ENCODE data around the gene HYI.

Gene HYI

DNA sequence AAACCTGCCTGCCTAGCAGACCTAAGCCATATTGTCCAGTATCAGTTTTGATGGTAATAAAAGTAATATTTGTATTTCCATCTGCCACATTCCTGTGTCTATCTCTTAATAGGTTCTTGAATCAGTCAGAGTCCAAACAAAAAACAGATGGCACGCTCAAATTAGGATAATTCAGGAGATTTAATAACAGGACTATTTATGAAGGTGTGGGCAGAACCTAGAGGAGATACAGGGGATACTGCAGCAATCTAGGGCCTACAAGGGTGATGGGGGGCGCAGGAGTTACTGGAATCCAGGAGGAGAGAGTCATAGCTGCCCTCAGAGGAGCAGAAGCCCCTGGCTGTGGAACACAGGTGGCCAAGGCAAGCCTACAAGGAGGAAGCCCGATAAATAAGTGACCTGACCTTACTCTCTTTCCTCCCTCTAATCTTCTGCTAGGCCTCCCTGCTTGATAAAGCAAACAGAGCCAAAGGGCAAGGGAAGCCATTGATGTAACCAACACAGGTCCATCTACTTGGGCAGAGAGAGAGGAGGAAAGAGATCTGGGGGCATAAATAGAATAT is 11.9 kb upstream of the HYI start:
- Histone ChIP-seq H3K4me2 (ENCODE audit: insufficient read depth, low read length, poor library complexity, severe bottlenecking) (no peak overlapping the region), H3K4ac (ENCODE audit: low read length) (no peak overlapping the region), H4K8ac (ENCODE audit: low read depth, low read length) (no peak overlapping the region), H3K18ac (ENCODE audit: low read length) (no peak overlapping the region), H2BK12ac (ENCODE audit: low read length) (no peak overlapping the region), H3K79me1 (ENCODE audit: low read depth, low read length) (no peaks in the 10 kb centered on the region), H3K23ac (ENCODE audit: low read depth, low read length, poor library complexity) (no peak overlapping the region), H3K9me3 (replicated peaks in 1 of 2; ENCODE audit: control insufficient read depth in 2 of 2, insufficient read depth in 1 of 2, low read depth in 1 of 2, low read length in 2 of 2) (peaks cover 2 to 3% of the 10 kb centered on the region in 2 donors), H2AK5ac (ENCODE audit: low read depth, low read length) (no peak overlapping the region), H3K27me3 (ENCODE audit: control insufficient read depth in 3 of 3, insufficient read depth in 3 of 3, low read depth in 1 of 3, low read length in 3 of 3) (no peaks in the 10 kb centered on the region), H3K9ac (ENCODE audit: low read depth, low read length, poor library complexity) (no peak overlapping the region), H3K27ac (replicated peaks; ENCODE audit: low read length) (no peak overlapping the region), H2BK15ac (ENCODE audit: low read length) (no peak overlapping the region), H2BK5ac (ENCODE audit: low read length) (no peak overlapping the region), H3K36me3 (replicated peaks in 1 of 2; ENCODE audit: control insufficient read depth in 2 of 2, insufficient read depth in 2 of 2, low read length in 2 of 2) (no peaks in the 10 kb centered on the region), H3K4me3 (ENCODE audit: low read length in 2 of 2) (no peak overlapping the region), H2AFZ (ENCODE audit: low read length) (no peak overlapping the region), H3K4me1 (ENCODE audit: control insufficient read depth in 2 of 2, insufficient read depth in 1 of 2, low read depth in 1 of 2, low read length in 2 of 2) (no peaks in the 10 kb centered on the region), H4K91ac (ENCODE audit: low read depth, low read length, poor library complexity) (no peak overlapping the region), H2BK120ac (ENCODE audit: low read depth, low read length) (no peak overlapping the region), H3K14ac (ENCODE audit: low read length) (no peak overlapping the region)
- no CpG with 5 or more reads among the region's 3 CpGs for WGBS, 2 donors (ENCODE audit: extremely low coverage in 2 of 2, insufficient read length in 2 of 2, insufficient replicate concordance in 1 of 2)
- DNase-seq (ENCODE audit: low spot score), result no peak

DNA sequence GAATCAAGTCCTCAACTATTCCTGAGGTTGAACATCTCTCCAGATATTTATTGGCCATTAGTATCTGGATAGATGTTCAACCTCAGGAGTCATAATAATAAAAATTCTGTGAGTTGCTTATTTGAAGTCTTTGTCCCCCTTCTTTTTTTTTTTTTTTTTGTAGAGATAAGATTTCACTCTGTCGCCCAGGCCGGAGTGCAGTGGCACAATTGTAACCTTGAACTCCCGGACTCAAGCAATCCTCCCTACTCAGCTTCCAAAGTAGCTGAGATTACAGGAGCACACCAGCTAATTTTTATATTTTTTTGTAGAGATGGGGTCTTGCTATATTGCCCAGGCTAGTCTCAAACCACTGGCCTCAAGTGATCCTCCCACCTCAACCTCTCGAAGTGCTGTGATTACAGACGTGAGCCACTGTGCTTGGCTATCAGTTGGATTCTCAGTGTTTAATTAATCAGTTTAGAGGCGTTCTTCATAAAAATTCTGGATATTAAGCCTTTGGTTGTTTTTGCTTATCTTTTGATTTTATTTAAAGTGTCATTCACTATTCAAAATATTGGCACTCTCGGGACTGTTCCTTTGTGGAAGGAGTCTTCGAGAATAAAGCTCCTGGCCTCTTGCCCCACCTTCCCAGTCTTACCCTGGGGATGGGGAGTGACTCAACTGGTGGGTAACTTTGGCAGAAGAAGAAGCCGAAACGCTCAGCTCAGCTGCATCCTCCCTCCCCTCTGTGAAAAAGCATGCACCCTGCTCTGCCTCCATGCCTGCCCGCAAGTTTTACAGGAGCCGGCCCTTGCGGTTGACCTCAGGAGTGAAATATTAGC is 11.2 kb upstream of the HYI start:
- no peak overlapping the region for H4K8ac ChIP-seq (ENCODE audit: low read depth, low read length)
- H3K4ac ChIP-seq (ENCODE audit: low read length), result no peak overlapping the region
- no peak overlapping the region for H2BK5ac ChIP-seq (ENCODE audit: low read length)
- no peaks in the 10 kb centered on the region for H3K4me1 ChIP-seq (ENCODE audit: control insufficient read depth in 2 of 2, insufficient read depth in 1 of 2, low read depth in 1 of 2, low read length in 2 of 2)
- no peaks in the 10 kb centered on the region for H3K27me3 ChIP-seq (ENCODE audit: control insufficient read depth in 3 of 3, insufficient read depth in 3 of 3, low read depth in 1 of 3, low read length in 3 of 3)
- H3K23ac ChIP-seq (ENCODE audit: low read depth, low read length, poor library complexity), result no peak overlapping the region
- H3K27ac ChIP-seq (replicated peaks; ENCODE audit: low read length), result no peak overlapping the region
- no peak overlapping the region for H3K18ac ChIP-seq (ENCODE audit: low read length)
- H2BK15ac ChIP-seq (ENCODE audit: low read length), result no peak overlapping the region
- H2BK120ac ChIP-seq (ENCODE audit: low read depth, low read length), result no peak overlapping the region
- DNase-seq (ENCODE audit: low spot score), result no peak
- H3K79me1 ChIP-seq (ENCODE audit: low read depth, low read length), result no peaks in the 10 kb centered on the region
- H2BK12ac ChIP-seq (ENCODE audit: low read length), result no peak overlapping the region
- no peak overlapping the region for H4K91ac ChIP-seq (ENCODE audit: low read depth, low read length, poor library complexity)
- no peak overlapping the region for H3K9ac ChIP-seq (ENCODE audit: low read depth, low read length, poor library complexity)
- H2AFZ ChIP-seq (ENCODE audit: low read length), result no peak overlapping the region
- H3K14ac ChIP-seq (ENCODE audit: low read length), result no peak overlapping the region
- H3K4me2 ChIP-seq (ENCODE audit: insufficient read depth, low read length, poor library complexity, severe bottlenecking), result no peak overlapping the region
- H3K4me3 ChIP-seq (ENCODE audit: low read length in 2 of 2), result no peak overlapping the region
- no peak overlapping the region for H2AK5ac ChIP-seq (ENCODE audit: low read depth, low read length)
- no peaks in the 10 kb centered on the region for H3K36me3 ChIP-seq (replicated peaks in 1 of 2; ENCODE audit: control insufficient read depth in 2 of 2, insufficient read depth in 2 of 2, low read length in 2 of 2)
- H3K9me3 ChIP-seq (replicated peaks in 1 of 2; ENCODE audit: control insufficient read depth in 2 of 2, insufficient read depth in 1 of 2, low read depth in 1 of 2, low read length in 2 of 2), result peaks cover 2 to 3% of the 10 kb centered on the region in 2 donors
- WGBS, 2 donors (ENCODE audit: extremely low coverage in 2 of 2, insufficient read length in 2 of 2, insufficient replicate concordance in 1 of 2), result no CpG with 5 or more reads among the region's 13 CpGs

DNA sequence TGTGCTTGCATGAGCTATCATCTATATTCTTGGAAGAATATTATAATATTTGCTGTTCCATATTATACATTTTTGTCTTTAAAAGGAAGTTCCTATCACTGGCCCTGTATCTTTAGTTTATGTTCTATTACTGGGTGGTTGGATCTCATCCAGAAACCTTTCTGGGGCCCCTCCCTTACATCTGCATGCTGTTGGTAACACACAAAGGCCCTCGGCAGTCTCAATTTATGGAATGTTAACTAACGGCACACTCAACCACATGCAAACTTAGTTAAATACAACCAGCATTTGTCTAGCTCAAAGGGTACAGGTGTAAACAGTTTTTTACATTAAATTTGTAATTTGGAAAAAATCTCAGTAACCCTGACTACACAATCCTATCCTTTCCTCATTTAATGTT is 9.7 kb upstream of the HYI start:
- H3K4me2 ChIP-seq (ENCODE audit: insufficient read depth, low read length, poor library complexity, severe bottlenecking), result no peak overlapping the region
- no peak for DNase-seq (ENCODE audit: low spot score)
- peaks cover 2% of the 10 kb centered on the region in 2 donors for H3K9me3 ChIP-seq (replicated peaks in 1 of 2; ENCODE audit: control insufficient read depth in 2 of 2, insufficient read depth in 1 of 2, low read depth in 1 of 2, low read length in 2 of 2)
- no peak overlapping the region for H4K8ac ChIP-seq (ENCODE audit: low read depth, low read length)
- no peaks in the 10 kb centered on the region for H3K36me3 ChIP-seq (replicated peaks in 1 of 2; ENCODE audit: control insufficient read depth in 2 of 2, insufficient read depth in 2 of 2, low read length in 2 of 2)
- H2AFZ ChIP-seq (ENCODE audit: low read length), result no peak overlapping the region
- no peak overlapping the region for H3K27ac ChIP-seq (replicated peaks; ENCODE audit: low read length)
- no peaks in the 10 kb centered on the region for H3K79me1 ChIP-seq (ENCODE audit: low read depth, low read length)
- H3K4me1 ChIP-seq (ENCODE audit: control insufficient read depth in 2 of 2, insufficient read depth in 1 of 2, low read depth in 1 of 2, low read length in 2 of 2), result no peaks in the 10 kb centered on the region
- H3K23ac ChIP-seq (ENCODE audit: low read depth, low read length, poor library complexity), result no peak overlapping the region
- no peak overlapping the region for H3K14ac ChIP-seq (ENCODE audit: low read length)
- no peak overlapping the region for H3K18ac ChIP-seq (ENCODE audit: low read length)
- H3K4me3 ChIP-seq (ENCODE audit: low read length in 2 of 2), result no peak overlapping the region
- no peak overlapping the region for H3K9ac ChIP-seq (ENCODE audit: low read depth, low read length, poor library complexity)
- H4K91ac ChIP-seq (ENCODE audit: low read depth, low read length, poor library complexity), result no peak overlapping the region
- H2BK120ac ChIP-seq (ENCODE audit: low read depth, low read length), result no peak overlapping the region
- H3K27me3 ChIP-seq (ENCODE audit: control insufficient read depth in 3 of 3, insufficient read depth in 3 of 3, low read depth in 1 of 3, low read length in 3 of 3), result no peaks in the 10 kb centered on the region
- H2BK12ac ChIP-seq (ENCODE audit: low read length), result no peak overlapping the region
- no CpG with 5 or more reads among the region's 2 CpGs for whole genome bisulfite sequencing, 2 donors (ENCODE audit: extremely low coverage in 2 of 2, insufficient read length in 2 of 2, insufficient replicate concordance in 1 of 2)
- no peak overlapping the region for H2BK15ac ChIP-seq (ENCODE audit: low read length)
- no peak overlapping the region for H2BK5ac ChIP-seq (ENCODE audit: low read length)
- no peak overlapping the region for H3K4ac ChIP-seq (ENCODE audit: low read length)
- no peak overlapping the region for H2AK5ac ChIP-seq (ENCODE audit: low read depth, low read length)

DNA sequence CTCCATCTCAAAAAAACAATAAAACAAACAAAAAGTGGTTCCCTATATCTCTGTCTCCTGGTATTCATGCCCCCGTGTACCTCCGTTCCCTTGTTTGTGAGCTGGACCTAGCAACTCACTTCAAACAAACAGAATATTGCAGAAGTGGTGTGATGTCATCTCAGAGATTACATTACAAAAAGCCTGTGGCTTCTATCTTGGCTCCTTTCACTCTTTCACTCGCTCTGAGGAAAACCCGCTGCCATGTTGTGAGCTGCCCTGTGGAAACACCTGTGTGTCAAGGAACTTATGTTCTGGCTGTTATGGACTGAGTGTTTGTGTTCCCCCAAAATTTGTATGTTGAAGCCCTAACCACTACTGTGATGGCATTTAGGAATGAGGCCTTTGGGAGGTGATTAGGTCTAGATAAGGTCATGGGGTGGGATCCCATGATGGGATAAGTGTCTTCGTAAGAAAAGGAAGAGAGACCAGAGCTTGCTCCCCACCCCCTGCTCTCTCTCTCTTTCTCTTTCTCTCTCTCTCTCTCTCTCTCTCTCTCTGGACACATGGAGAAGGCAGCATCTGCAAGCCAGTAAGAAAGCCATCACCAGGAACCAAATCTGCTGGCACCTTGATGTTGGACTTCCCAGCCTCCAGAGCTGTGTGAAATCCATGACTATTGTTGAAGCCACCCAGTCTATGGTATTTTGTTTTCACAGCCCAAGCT is 7.4 kb upstream of the HYI start:
- Histone ChIP-seq H2BK12ac (ENCODE audit: low read length) (no peak overlapping the region), H3K9me3 (replicated peaks in 1 of 2; ENCODE audit: control insufficient read depth in 2 of 2, insufficient read depth in 1 of 2, low read depth in 1 of 2, low read length in 2 of 2) (peaks cover 0 to 2% of the 10 kb centered on the region in 2 donors), H3K36me3 (replicated peaks in 1 of 2; ENCODE audit: control insufficient read depth in 2 of 2, insufficient read depth in 2 of 2, low read length in 2 of 2) (no peaks in the 10 kb centered on the region), H3K4ac (ENCODE audit: low read length) (no peak overlapping the region), H3K4me1 (ENCODE audit: control insufficient read depth in 2 of 2, insufficient read depth in 1 of 2, low read depth in 1 of 2, low read length in 2 of 2) (no peaks in the 10 kb centered on the region), H3K14ac (ENCODE audit: low read length) (no peak overlapping the region), H3K4me2 (ENCODE audit: insufficient read depth, low read length, poor library complexity, severe bottlenecking) (no peak overlapping the region), H3K4me3 (ENCODE audit: low read length in 2 of 2) (no peak overlapping the region), H3K18ac (ENCODE audit: low read length) (no peak overlapping the region), H3K79me1 (ENCODE audit: low read depth, low read length) (no peaks in the 10 kb centered on the region), H3K27me3 (ENCODE audit: control insufficient read depth in 3 of 3, insufficient read depth in 3 of 3, low read depth in 1 of 3, low read length in 3 of 3) (no peaks in the 10 kb centered on the region), H2BK15ac (ENCODE audit: low read length) (no peak overlapping the region), H4K91ac (ENCODE audit: low read depth, low read length, poor library complexity) (no peak overlapping the region), H2AFZ (ENCODE audit: low read length) (no peak overlapping the region), H2BK120ac (ENCODE audit: low read depth, low read length) (no peak overlapping the region), H4K8ac (ENCODE audit: low read depth, low read length) (no peak overlapping the region), H3K9ac (ENCODE audit: low read depth, low read length, poor library complexity) (no peak overlapping the region), H3K23ac (ENCODE audit: low read depth, low read length, poor library complexity) (no peak overlapping the region), H3K27ac (replicated peaks; ENCODE audit: low read length) (no peak overlapping the region), H2BK5ac (ENCODE audit: low read length) (no peak overlapping the region), H2AK5ac (ENCODE audit: low read depth, low read length) (no peak overlapping the region)
- no peak for DNase-seq (ENCODE audit: low spot score)
- WGBS, 2 donors (ENCODE audit: extremely low coverage in 2 of 2, insufficient read length in 2 of 2, insufficient replicate concordance in 1 of 2), result no CpG with 5 or more reads among the region's 5 CpGs

Data from neuronal stem cell (in vitro differentiated cells).